Vagina (tissue), 2 donors: ENCODE results near the gene MTRFR. TPM values are rescaled to one million over a fixed set of nuclear protein-coding genes. Genes with fewer than 3 reads are reported as not detected.

ENCODE experiments used
- DNase-seq, 2 donors: peaks; one replicate each; pipeline ENCODE4 v3.0.0-alpha.2; 2017; ENCODE audit errors: extremely low spot score in 2 of 2
- H3K27ac ChIP-seq: fragments of 200-600 bp; sonication (generic); one replicate; pipeline ENCODE4 v1.5.1; 2019
- H3K27me3 ChIP-seq: fragments of 200-600 bp; sonication (generic); one replicate; pipeline ENCODE4 v1.5.1; 2019
- H3K36me3 ChIP-seq, 2 donors: fragments of 200-600 bp; sonication (generic); one replicate each; pipeline ENCODE4 v1.5.1; 2017 to 2019
- H3K4me1 ChIP-seq: fragments of 200-600 bp; sonication (generic); one replicate; pipeline ENCODE4 v1.5.1; 2019
- H3K4me3 ChIP-seq, 2 donors: fragments of 200-600 bp; sonication (generic); 1 replicate in 1 of 2; 2 replicates in 1 of 2; pipeline ENCODE4 v1.5.1; 2016 to 2019
- H3K9me3 ChIP-seq: fragments of 200-600 bp; sonication (generic); one replicate; pipeline ENCODE4 v1.5.1; 2019
- CTCF ChIP-seq, 3 experiments: fragments of 450-650 bp in 2 of 3; fragments of 200-600 bp in 1 of 3; sonication (generic) in 1 of 3; IDR thresholded peaks; one replicate each; pipeline ENCODE4 v1.5.1; 2017 to 2019; ENCODE audit warnings: antibody characterized with exemption in 3 of 3, mild to moderate bottlenecking in 2 of 3, moderate library complexity in 2 of 3
- POLR2A ChIP-seq, 2 donors: fragments of 450-650 bp; IDR thresholded peaks; one replicate each; pipeline ENCODE4 v1.6.1; 2017; ENCODE audit warnings: antibody characterized with exemption in 2 of 2, mild to moderate bottlenecking in 2 of 2, moderate library complexity in 2 of 2
- POLR2AphosphoS5 ChIP-seq, 2 donors: sonication (generic); formaldehyde crosslinking; IDR thresholded peaks; one replicate each; pipeline ENCODE4 v1.9.0; 2017; ENCODE audit warnings: antibody characterized with exemption in 2 of 2, mild to moderate bottlenecking in 2 of 2, low read depth in 1 of 2; ENCODE audit not compliant: insufficient read depth in 1 of 2
- intact Hi-C: fragments of 100-400 bp; cut with DNase I; formaldehyde crosslinking; loops from one replicate; pipeline ENCODE4 v1.15.1; 2023
- total RNA-seq: library from RNA; depleted of rRNA; stranded (reverse); fragments of >200 nt; gene quantifications from one replicate; pipeline ENCODE4 v1.2.3, GENCODE V29; 2016

Gene MTRFR
- total RNA-seq, 1 donor from 2014 or later = 12.8 TPM

- Histone ChIP-seq H3K27ac (no peak overlapping the region), H3K36me3 (peaks cover 0 to 18% of the 10 kb centered on the region in 2 donors), H3K4me3 (no peak overlapping the region), H3K9me3 (no peaks in the 10 kb centered on the region), H3K4me1 (no peaks in the 10 kb centered on the region), H3K27me3 (no peaks in the 10 kb centered on the region)
- no peak for TF ChIP-seq POLR2AphosphoS5 (IDR thresholded peaks at IDR 0.05; ENCODE audit: insufficient read depth in 1 of 2, low read depth in 1 of 2)
- no peak for TF ChIP-seq POLR2A (IDR thresholded peaks at IDR 0.05)
- no peak for TF ChIP-seq CTCF (IDR thresholded peaks at IDR 0.05)
- intact Hi-C loops = no loop called here
- DNase-seq = no peak
These were observed 55.6 kb downstream of the MTRFR start for GRCh38 chr12:123288751-123289346.

- intact Hi-C loops = no loop called here
- Histone ChIP-seq H3K27me3 (no peaks in the 10 kb centered on the region), H3K36me3 (peaks cover 0 to 26% of the 10 kb centered on the region in 2 donors), H3K27ac (no peak overlapping the region), H3K4me1 (no peaks in the 10 kb centered on the region), H3K9me3 (no peaks in the 10 kb centered on the region), H3K4me3 (no peak overlapping the region)
- no peak for TF ChIP-seq POLR2A (IDR thresholded peaks at IDR 0.05)
- TF ChIP-seq POLR2AphosphoS5 (IDR thresholded peaks at IDR 0.05; ENCODE audit: insufficient read depth in 1 of 2, low read depth in 1 of 2) = no peak
- no peak for TF ChIP-seq CTCF (IDR thresholded peaks at IDR 0.05)
- no peak for DNase-seq
These were observed 56.7 kb downstream of the MTRFR start for GRCh38 chr12:123289911-123290310.

GRCh38 chr12:123293178-123293760 lies 60.0 kb downstream of the MTRFR start:
- intact Hi-C loops = no loop called here
- no peak for DNase-seq
- H3K4me3 ChIP-seq = no peak overlapping the region
- no peak overlapping the region for H3K27ac ChIP-seq
- H3K36me3 ChIP-seq = peaks cover 0 to 57% of the 10 kb centered on the region in 2 donors
- H3K27me3 ChIP-seq = no peaks in the 10 kb centered on the region
- H3K4me1 ChIP-seq = no peaks in the 10 kb centered on the region
- H3K9me3 ChIP-seq = no peaks in the 10 kb centered on the region
- TF ChIP-seq CTCF (IDR thresholded peaks at IDR 0.05) (no peak), POLR2AphosphoS5 (IDR thresholded peaks at IDR 0.05; ENCODE audit: insufficient read depth in 1 of 2, low read depth in 1 of 2) (no peak), POLR2A (IDR thresholded peaks at IDR 0.05) (no peak)

- no peak for TF ChIP-seq POLR2AphosphoS5 (IDR thresholded peaks at IDR 0.05; ENCODE audit: insufficient read depth in 1 of 2, low read depth in 1 of 2)
- no peak for TF ChIP-seq CTCF (IDR thresholded peaks at IDR 0.05)
- no peak for TF ChIP-seq POLR2A (IDR thresholded peaks at IDR 0.05)
- no peak overlapping the region for H3K27ac ChIP-seq
- intact Hi-C loops = no loop called here
- no peaks in the 10 kb centered on the region for H3K9me3 ChIP-seq
- H3K36me3 ChIP-seq = peaks cover 3 to 85% of the 10 kb centered on the region in 2 donors
- DNase-seq = no peak
- no peak overlapping the region for H3K4me3 ChIP-seq
- no peaks in the 10 kb centered on the region for H3K27me3 ChIP-seq
- H3K4me1 ChIP-seq = no peaks in the 10 kb centered on the region
These were observed 71.9 kb downstream of the MTRFR start for GRCh38 chr12:123305136-123305535.

- intact Hi-C loops = no loop called here
- Histone ChIP-seq H3K9me3 (no peaks in the 10 kb centered on the region), H3K4me1 (no peaks in the 10 kb centered on the region), H3K4me3 (no peak overlapping the region), H3K36me3 (peaks cover 3 to 85% of the 10 kb centered on the region in 2 donors), H3K27ac (no peak overlapping the region), H3K27me3 (no peaks in the 10 kb centered on the region)
- TF ChIP-seq POLR2A (IDR thresholded peaks at IDR 0.05) (no peak), CTCF (IDR thresholded peaks at IDR 0.05) (no peak), POLR2AphosphoS5 (IDR thresholded peaks at IDR 0.05; ENCODE audit: insufficient read depth in 1 of 2, low read depth in 1 of 2) (no peak)
- no peak for DNase-seq
These were observed 73.0 kb downstream of the MTRFR start for GRCh38 chr12:123306200-123306599.
